ENCODE results near the gene PRDM16. TPM values are rescaled to one million over a fixed set of nuclear protein-coding genes. Genes with fewer than 3 reads are reported as not detected.

The PRDM16 gene
- polyA plus RNA-seq, 1 of the 3 experiments (the other 2 are of a cell fraction), result not detected

DNA sequence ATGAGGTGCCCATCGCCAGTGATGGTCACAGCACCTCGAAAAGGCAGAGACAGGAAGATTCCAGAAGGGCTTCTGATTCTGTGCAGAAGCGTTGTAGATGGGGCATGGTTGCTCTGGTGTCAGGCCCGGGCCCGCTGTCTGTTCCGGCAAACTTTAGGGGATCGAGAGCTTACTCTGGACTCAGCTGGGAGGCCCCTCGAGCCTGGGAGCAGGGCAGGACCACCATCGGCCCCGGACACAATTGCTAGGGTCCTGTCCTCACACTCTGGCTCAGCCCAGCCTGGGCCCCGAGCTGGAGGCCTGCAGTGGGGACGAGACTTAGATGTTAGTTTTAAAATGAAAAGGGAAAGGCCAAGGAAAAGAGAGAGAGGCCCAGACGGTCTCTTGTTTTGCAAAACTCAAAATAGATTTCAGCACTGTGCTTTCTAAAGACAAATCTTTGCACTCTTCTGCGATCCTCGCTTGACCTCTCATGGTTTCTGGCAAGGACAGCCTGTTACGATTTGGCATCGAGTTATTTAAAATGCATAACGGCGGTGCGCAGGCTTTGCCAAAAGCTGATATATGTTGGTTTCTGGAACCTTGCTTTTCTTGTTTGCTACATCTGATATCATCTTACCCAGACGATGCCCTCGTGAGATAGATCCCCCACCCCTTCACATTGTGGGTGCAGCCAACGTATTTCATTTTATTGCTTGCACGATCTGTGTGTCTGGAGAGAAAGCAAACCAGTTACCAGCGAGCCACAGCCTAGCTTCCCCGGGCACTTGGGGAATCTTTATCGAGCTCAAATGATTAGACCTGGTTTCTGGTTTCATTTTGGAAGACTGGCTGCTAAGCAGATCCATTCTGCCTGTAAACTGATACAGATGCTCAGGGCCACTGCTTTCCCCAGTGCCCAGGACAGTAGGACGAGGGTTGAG, 58.0 kb downstream of the PRDM16 start:
- no peaks in the 10 kb centered on the region for H3K9me3 ChIP-seq
- TF ChIP-seq, protein P1, sequence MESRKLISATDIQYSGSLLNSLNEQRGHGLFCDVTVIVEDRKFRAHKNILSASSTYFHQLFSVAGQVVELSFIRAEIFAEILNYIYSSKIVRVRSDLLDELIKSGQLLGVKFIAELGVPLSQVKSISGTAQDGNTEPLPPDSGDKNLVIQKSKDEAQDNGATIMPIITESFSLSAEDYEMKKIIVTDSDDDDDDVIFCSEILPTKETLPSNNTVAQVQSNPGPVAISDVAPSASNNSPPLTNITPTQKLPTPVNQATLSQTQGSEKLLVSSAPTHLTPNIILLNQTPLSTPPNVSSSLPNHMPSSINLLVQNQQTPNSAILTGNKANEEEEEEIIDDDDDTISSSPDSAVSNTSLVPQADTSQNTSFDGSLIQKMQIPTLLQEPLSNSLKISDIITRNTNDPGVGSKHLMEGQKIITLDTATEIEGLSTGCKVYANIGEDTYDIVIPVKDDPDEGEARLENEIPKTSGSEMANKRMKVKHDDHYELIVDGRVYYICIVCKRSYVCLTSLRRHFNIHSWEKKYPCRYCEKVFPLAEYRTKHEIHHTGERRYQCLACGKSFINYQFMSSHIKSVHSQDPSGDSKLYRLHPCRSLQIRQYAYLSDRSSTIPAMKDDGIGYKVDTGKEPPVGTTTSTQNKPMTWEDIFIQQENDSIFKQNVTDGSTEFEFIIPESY (IDR thresholded peaks at IDR 0.05; ENCODE audit: borderline replicate concordance, low read depth), result no peak
- TF ChIP-seq, protein P2, sequence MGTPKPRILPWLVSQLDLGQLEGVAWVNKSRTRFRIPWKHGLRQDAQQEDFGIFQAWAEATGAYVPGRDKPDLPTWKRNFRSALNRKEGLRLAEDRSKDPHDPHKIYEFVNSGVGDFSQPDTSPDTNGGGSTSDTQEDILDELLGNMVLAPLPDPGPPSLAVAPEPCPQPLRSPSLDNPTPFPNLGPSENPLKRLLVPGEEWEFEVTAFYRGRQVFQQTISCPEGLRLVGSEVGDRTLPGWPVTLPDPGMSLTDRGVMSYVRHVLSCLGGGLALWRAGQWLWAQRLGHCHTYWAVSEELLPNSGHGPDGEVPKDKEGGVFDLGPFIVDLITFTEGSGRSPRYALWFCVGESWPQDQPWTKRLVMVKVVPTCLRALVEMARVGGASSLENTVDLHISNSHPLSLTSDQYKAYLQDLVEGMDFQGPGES (IDR thresholded peaks at IDR 0.05; ENCODE audit: low read depth, low read length), result no peak
- no peak for TF ChIP-seq MXI1 (IDR thresholded peaks at IDR 0.05; ENCODE audit: low read depth, low read length)
- TF ChIP-seq FOXM1 (IDR thresholded peaks at IDR 0.05; ENCODE audit: low read depth), result no peak
- no peak for TF ChIP-seq CHD2 (IDR thresholded peaks at IDR 0.05; ENCODE audit: low read length, partially characterized antibody)
- TF ChIP-seq, protein P3, sequence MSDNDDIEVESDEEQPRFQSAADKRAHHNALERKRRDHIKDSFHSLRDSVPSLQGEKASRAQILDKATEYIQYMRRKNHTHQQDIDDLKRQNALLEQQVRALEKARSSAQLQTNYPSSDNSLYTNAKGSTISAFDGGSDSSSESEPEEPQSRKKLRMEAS (IDR thresholded peaks at IDR 0.05; ENCODE audit: low read depth), result no peak
- no peak for TF ChIP-seq TAF1 (IDR thresholded peaks at IDR 0.05; ENCODE audit: borderline replicate concordance, low read depth, low read length)
- no peak for TF ChIP-seq RFX5 (IDR thresholded peaks at IDR 0.05; ENCODE audit: low read length)
- no peak for TF ChIP-seq ELF1 (IDR thresholded peaks at IDR 0.05)
- TF ChIP-seq JUND (IDR thresholded peaks at IDR 0.05), result no peak
- no peak for TF ChIP-seq TEAD4 (IDR thresholded peaks at IDR 0.05; ENCODE audit: borderline replicate concordance, insufficient read depth)
- no peak for TF ChIP-seq EZH2phosphoT487 (IDR thresholded peaks at IDR 0.05; ENCODE audit: borderline replicate concordance, low read depth)
- TF ChIP-seq FOSL2 (IDR thresholded peaks at IDR 0.05; ENCODE audit: borderline replicate concordance, low read depth), result no peak
- no peak for TF ChIP-seq NRF1 (IDR thresholded peaks at IDR 0.05; ENCODE audit: low read depth, low read length)
- TF ChIP-seq, protein P4, sequence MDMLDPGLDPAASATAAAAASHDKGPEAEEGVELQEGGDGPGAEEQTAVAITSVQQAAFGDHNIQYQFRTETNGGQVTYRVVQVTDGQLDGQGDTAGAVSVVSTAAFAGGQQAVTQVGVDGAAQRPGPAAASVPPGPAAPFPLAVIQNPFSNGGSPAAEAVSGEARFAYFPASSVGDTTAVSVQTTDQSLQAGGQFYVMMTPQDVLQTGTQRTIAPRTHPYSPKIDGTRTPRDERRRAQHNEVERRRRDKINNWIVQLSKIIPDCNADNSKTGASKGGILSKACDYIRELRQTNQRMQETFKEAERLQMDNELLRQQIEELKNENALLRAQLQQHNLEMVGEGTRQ (IDR thresholded peaks at IDR 0.05; ENCODE audit: borderline replicate concordance, low read depth, low read length), result no peak
- TF ChIP-seq YY1 (IDR thresholded peaks at IDR 0.05; ENCODE audit: low read depth), result no peak
- no peak for TF ChIP-seq SIN3A (IDR thresholded peaks at IDR 0.05; ENCODE audit: borderline replicate concordance, low read depth, low read length)
- H3K79me2 ChIP-seq (ENCODE audit: insufficient read depth), result no peaks in the 10 kb centered on the region
- no peak overlapping the region for H3K27ac ChIP-seq (ENCODE audit: low read depth in 2 of 2, low read length in 1 of 2)
- no peaks in the 10 kb centered on the region for H3K27me3 ChIP-seq (ENCODE audit: insufficient read depth)
- no peaks in the 10 kb centered on the region for H3K4me1 ChIP-seq (ENCODE audit: control insufficient read depth in 1 of 2, insufficient read depth in 2 of 2, low read depth in 1 of 2, low read length in 1 of 2)
- H3K36me3 ChIP-seq (replicated peaks in 1 of 2; ENCODE audit: control insufficient read depth in 1 of 2, insufficient read depth in 2 of 2, low read length in 1 of 2), result no peaks in the 10 kb centered on the region
- H4K20me1 ChIP-seq (ENCODE audit: insufficient read depth), result no peaks in the 10 kb centered on the region
- ChIA-PET CTCF (no interaction called here), POLR2A (no interaction called here)
- H3K9me2 ChIP-seq, result no peaks in the 10 kb centered on the region
- DNase-seq, result no peak
- no peaks in the 10 kb centered on the region for H3F3A ChIP-seq (replicated peaks; ENCODE audit: insufficient read depth)
- H3K4me3 ChIP-seq (ENCODE audit: low read depth in 2 of 2, low read length in 1 of 2), result no peak overlapping the region
- WGBS (ENCODE audit: low lambda C conversion rate), result 36% methylated on average over 22 of the region's 28 CpGs
- no peak overlapping the region for H3K9ac ChIP-seq
- no peak overlapping the region for H3K4me2 ChIP-seq
- no peak overlapping the region for H2AFZ ChIP-seq (ENCODE audit: low read depth)

Measured in SK-N-SH (cell line).